Lower leg skin (tissue), 3 donors: Measurements from ENCODE around the gene DNAJC11.

Source experiments
- CTCF ChIP-seq, 3 donors: fragments of 450-650 bp; IDR thresholded peaks; one replicate each; pipeline ENCODE4 v1.5.1; 2016; ENCODE audit warnings: antibody characterized with exemption in 3 of 3, mild to moderate bottlenecking in 3 of 3, moderate library complexity in 2 of 3
- POLR2A ChIP-seq, 2 donors: fragments of 450-650 bp; IDR thresholded peaks; one replicate each; pipeline ENCODE4 v1.6.1; 2016 to 2017; ENCODE audit warnings: antibody characterized with exemption in 2 of 2, mild to moderate bottlenecking in 1 of 2, moderate library complexity in 1 of 2

GRCh38 chr1:6732942-6733341 is 31.3 kb upstream of the DNAJC11 start:
- TF ChIP-seq POLR2A (IDR thresholded peaks at IDR 0.05) (no peak), CTCF (IDR thresholded peaks at IDR 0.05) (no peak)
